PC-3 (cell line): ENCODE results near the gene GRP.

ENCODE experiments used
- CTCF ChIP-seq: fragments of 300-600 bp; sonication (generic); conservative IDR thresholded peaks from 2 replicates; pipeline ENCODE4 v1.5.1; 2017; ENCODE audit warnings: antibody characterized with exemption, low read depth, mild to moderate bottlenecking, low read length
- EZH2 ChIP-seq: fragments of 300-600 bp; sonication (generic); IDR thresholded peaks from one replicate; pipeline ENCODE4 v1.6.1; 2017; ENCODE audit warnings: antibody characterized with exemption, mild to moderate bottlenecking, low read length; ENCODE audit not compliant: unreplicated experiment
- EZH2phosphoT487 ChIP-seq: fragments of 300-600 bp; sonication (generic); IDR thresholded peaks from 2 replicates; pipeline ENCODE4 v1.6.1; 2018; ENCODE audit warnings: mild to moderate bottlenecking, antibody characterized with exemption, low read length, borderline replicate concordance

GRCh38 chr18:59232309-59233016 lies 12.5 kb downstream of the GRP start:
- TF ChIP-seq CTCF, result no peak
- no peak for TF ChIP-seq EZH2
- no peak for TF ChIP-seq EZH2phosphoT487
